H1 (cell line): ENCODE results near the gene NOP16. TPM values are rescaled to one million over a fixed set of nuclear protein-coding genes. Genes with fewer than 3 reads are reported as not detected.

Experiments used
- BACH1 ChIP-seq: IDR thresholded peaks from 2 replicates; pipeline ENCODE4 v1.6.1; 2012; ENCODE audit warnings: low read length, improper control_type of control experiment
- GTF2F1 ChIP-seq: IDR thresholded peaks from 2 replicates; pipeline ENCODE4 v1.6.1; 2012; ENCODE audit warnings: low read depth, low read length, improper control_type of control experiment, borderline replicate concordance
- HDAC6 ChIP-seq: IDR thresholded peaks from one replicate; pipeline ENCODE4 v1.7.1; 2012; ENCODE audit warnings: low read depth, mild to moderate bottlenecking, inconsistent platforms, low read length, moderate library complexity
- NRF1 ChIP-seq: IDR thresholded peaks from 2 replicates; pipeline ENCODE4 v1.6.1; 2011; ENCODE audit warnings: mild to moderate bottlenecking, low read depth, low read length, improper control_type of control experiment
- SIN3A ChIP-seq, 2 experiments: IDR thresholded peaks in 1 of 2; conservative IDR thresholded peaks in 1 of 2; 2 replicates each; pipeline ENCODE4 v1.6.1; 2011 to 2012; ENCODE audit warnings: low read length in 2 of 2, improper control_type of control experiment in 1 of 2, low read depth in 1 of 2, mild to moderate bottlenecking in 1 of 2
- SP1 ChIP-seq: IDR thresholded peaks from 2 replicates; pipeline ENCODE4 v1.6.1; 2011; ENCODE audit warnings: low read depth, low read length
- polyA plus RNA-seq, 7 experiments: library from polyadenylated mRNA; depleted of rRNA in 3 of 7; stranded (reverse) in 5 of 7; unstranded in 2 of 7; fragments of >200 nt in 5 of 7; fragments of 200-250 nt in 2 of 7; gene quantifications; 1 replicate in 5 of 7; 2 replicates in 1 of 7; 4 replicates in 1 of 7; pipeline versions ENCODE4 v1.2.1 to v1.2.3, GENCODE V29; 2011 to 2013; ENCODE audit warnings: missing spikeins in 2 of 7, mixed read lengths in 2 of 7
- total RNA-seq: library from RNA; stranded (reverse); fragmentation: NEBNext Ultra II Directional; extraction: Animal tissue kit (Norgen Biotek cat#: 25700); gene quantifications from 2 replicates; pipeline ENCODE4 v1.2.1, GENCODE V29; 2021

NOP16 gene
- total and polyA plus RNA-seq, 2 of the 8 experiments (the other 6 are each of a cell fraction or from before 2014, with no cell fraction given), result 46.9 to 65.2 TPM

- TF ChIP-seq GTF2F1 (no peak), HDAC6 (no peak), NRF1 (no peak), SP1 (no peak), SIN3A (conservative IDR thresholded peaks at IDR 0.05 in 1 of 2, IDR thresholded peaks at IDR 0.05 in 1 of 2; ENCODE audit: low read depth in 1 of 2, low read length in 2 of 2) (no peak), BACH1 (no peak)
These were observed 32.2 kb downstream of the NOP16 start (continued) for GRCh38 chr5:176356179-176356566.
